Measurements from ENCODE around the gene AVPR1B.

AVPR1B gene

GRCh38 chr1:206131037-206131436, 13.8 kb upstream of the AVPR1B start:
- Histone ChIP-seq H3K27me3 (ENCODE audit: insufficient read depth, poor library complexity, severe bottlenecking) (no peaks in the 10 kb centered on the region), H3K4me3 (ENCODE audit: severe bottlenecking) (no peak overlapping the region), H3K9me3 (ENCODE audit: severe bottlenecking) (no peaks in the 10 kb centered on the region), H3K36me3 (ENCODE audit: low read depth) (no peaks in the 10 kb centered on the region), H3K27ac (ENCODE audit: poor library complexity, severe bottlenecking) (no peak overlapping the region), H3K4me1 (ENCODE audit: insufficient read depth, poor library complexity, severe bottlenecking) (no peaks in the 10 kb centered on the region)
- no peak for ATAC-seq (ENCODE audit: low read depth)
- TF ChIP-seq, protein P1, sequence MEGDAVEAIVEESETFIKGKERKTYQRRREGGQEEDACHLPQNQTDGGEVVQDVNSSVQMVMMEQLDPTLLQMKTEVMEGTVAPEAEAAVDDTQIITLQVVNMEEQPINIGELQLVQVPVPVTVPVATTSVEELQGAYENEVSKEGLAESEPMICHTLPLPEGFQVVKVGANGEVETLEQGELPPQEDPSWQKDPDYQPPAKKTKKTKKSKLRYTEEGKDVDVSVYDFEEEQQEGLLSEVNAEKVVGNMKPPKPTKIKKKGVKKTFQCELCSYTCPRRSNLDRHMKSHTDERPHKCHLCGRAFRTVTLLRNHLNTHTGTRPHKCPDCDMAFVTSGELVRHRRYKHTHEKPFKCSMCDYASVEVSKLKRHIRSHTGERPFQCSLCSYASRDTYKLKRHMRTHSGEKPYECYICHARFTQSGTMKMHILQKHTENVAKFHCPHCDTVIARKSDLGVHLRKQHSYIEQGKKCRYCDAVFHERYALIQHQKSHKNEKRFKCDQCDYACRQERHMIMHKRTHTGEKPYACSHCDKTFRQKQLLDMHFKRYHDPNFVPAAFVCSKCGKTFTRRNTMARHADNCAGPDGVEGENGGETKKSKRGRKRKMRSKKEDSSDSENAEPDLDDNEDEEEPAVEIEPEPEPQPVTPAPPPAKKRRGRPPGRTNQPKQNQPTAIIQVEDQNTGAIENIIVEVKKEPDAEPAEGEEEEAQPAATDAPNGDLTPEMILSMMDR (IDR thresholded peaks at IDR 0.05; ENCODE audit: poor library complexity, severe bottlenecking): no peak
- no peak for DNase-seq (ENCODE audit: low spot score)

- H3K27me3 ChIP-seq (ENCODE audit: insufficient read depth, poor library complexity, severe bottlenecking): no peaks in the 10 kb centered on the region
- H3K9me3 ChIP-seq (ENCODE audit: severe bottlenecking): no peaks in the 10 kb centered on the region
- TF ChIP-seq, protein P1 (IDR thresholded peaks at IDR 0.05; ENCODE audit: poor library complexity, severe bottlenecking): no peak
- no peaks in the 10 kb centered on the region for H3K36me3 ChIP-seq (ENCODE audit: low read depth)
- no peak overlapping the region for H3K27ac ChIP-seq (ENCODE audit: poor library complexity, severe bottlenecking)
- no peak for DNase-seq (ENCODE audit: low spot score)
- no peaks in the 10 kb centered on the region for H3K4me1 ChIP-seq (ENCODE audit: insufficient read depth, poor library complexity, severe bottlenecking)
- H3K4me3 ChIP-seq (ENCODE audit: severe bottlenecking): no peak overlapping the region
- peak; percentile 58; the same call in 2 of the 3 replicates for ATAC-seq (ENCODE audit: low read depth)
These were observed 11.0 kb upstream of the AVPR1B start for GRCh38 chr1:206128196-206128595.

GRCh38 chr1:206127336-206127735, 10.1 kb upstream of the AVPR1B start:
- DNase-seq (ENCODE audit: low spot score) (no peak), ATAC-seq (ENCODE audit: low read depth) (no peak)
- TF ChIP-seq, protein P1 (IDR thresholded peaks at IDR 0.05; ENCODE audit: poor library complexity, severe bottlenecking): no peak

DNA sequence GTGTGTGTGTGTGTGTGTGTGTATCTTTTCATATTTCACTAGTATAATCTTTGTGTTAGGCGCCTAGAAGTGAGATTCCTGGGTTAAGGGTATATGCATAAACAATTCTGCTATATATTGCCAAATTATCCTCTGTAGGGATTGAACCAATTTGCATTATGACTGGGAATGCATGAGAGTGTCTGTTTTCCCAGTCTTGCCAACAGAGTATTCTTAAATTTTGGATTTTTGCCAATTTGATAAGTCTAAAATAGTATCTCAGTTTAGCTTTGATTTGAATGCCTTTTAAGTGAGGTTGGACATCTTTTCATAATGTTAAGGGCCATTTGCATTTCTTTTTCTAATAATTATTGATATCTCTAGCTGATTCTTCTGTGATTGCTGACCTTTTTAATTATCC, 8.2 kb upstream of the AVPR1B start:
- Histone ChIP-seq H3K4me1 (ENCODE audit: insufficient read depth, poor library complexity, severe bottlenecking) (no peaks in the 10 kb centered on the region), H3K27ac (ENCODE audit: poor library complexity, severe bottlenecking) (no peak overlapping the region), H3K4me3 (ENCODE audit: severe bottlenecking) (no peak overlapping the region), H3K27me3 (ENCODE audit: insufficient read depth, poor library complexity, severe bottlenecking) (no peaks in the 10 kb centered on the region), H3K36me3 (ENCODE audit: low read depth) (no peaks in the 10 kb centered on the region), H3K9me3 (ENCODE audit: severe bottlenecking) (peaks cover 11% of the 10 kb centered on the region)
- TF ChIP-seq, protein P1 (IDR thresholded peaks at IDR 0.05; ENCODE audit: poor library complexity, severe bottlenecking): no peak
- ATAC-seq (ENCODE audit: low read depth) (no peak), DNase-seq (ENCODE audit: low spot score) (no peak)

More at GRCh38 chr1:206127336-206127735, 10.1 kb upstream of the AVPR1B start:
- Histone ChIP-seq H3K36me3 (ENCODE audit: low read depth) (no peaks in the 10 kb centered on the region), H3K27ac (ENCODE audit: poor library complexity, severe bottlenecking) (no peak overlapping the region), H3K4me3 (ENCODE audit: severe bottlenecking) (no peak overlapping the region), H3K4me1 (ENCODE audit: insufficient read depth, poor library complexity, severe bottlenecking) (no peaks in the 10 kb centered on the region), H3K27me3 (ENCODE audit: insufficient read depth, poor library complexity, severe bottlenecking) (no peaks in the 10 kb centered on the region), H3K9me3 (ENCODE audit: severe bottlenecking) (no peaks in the 10 kb centered on the region)

- peaks cover 7% of the 10 kb centered on the region for H3K27me3 ChIP-seq (ENCODE audit: insufficient read depth, poor library complexity, severe bottlenecking)
- DNase-seq (ENCODE audit: low spot score) (no peak), ATAC-seq (ENCODE audit: low read depth) (no peak)
- H3K9me3 ChIP-seq (ENCODE audit: severe bottlenecking): peaks cover 11% of the 10 kb centered on the region
- H3K27ac ChIP-seq (ENCODE audit: poor library complexity, severe bottlenecking): no peak overlapping the region
- no peaks in the 10 kb centered on the region for H3K4me1 ChIP-seq (ENCODE audit: insufficient read depth, poor library complexity, severe bottlenecking)
- TF ChIP-seq, protein P1 (IDR thresholded peaks at IDR 0.05; ENCODE audit: poor library complexity, severe bottlenecking): no peak
- H3K36me3 ChIP-seq (ENCODE audit: low read depth): no peaks in the 10 kb centered on the region
- no peak overlapping the region for H3K4me3 ChIP-seq (ENCODE audit: severe bottlenecking)
These were observed 5.5 kb upstream of the AVPR1B start for GRCh38 chr1:206122686-206123085.

All from RWPE2 (cell line).